Muscle of leg (tissue), 11 donors: ENCODE results near the gene ADGRL3. TPM values are rescaled to one million over a fixed set of nuclear protein-coding genes. Genes with fewer than 3 reads are reported as not detected.

Experiments used
- DNase-seq: peaks from one replicate; pipeline ENCODE4 v3.0.0; 2013
- H3K27ac ChIP-seq: one replicate; pipeline ENCODE4 v1.5.1; 2013; ENCODE audit warnings: mild to moderate bottlenecking, low read length, control low read depth
- H3K27me3 ChIP-seq: one replicate; pipeline ENCODE4 v1.6.1; 2013; ENCODE audit warnings: low read length; ENCODE audit not compliant: control insufficient read depth, insufficient read depth
- H3K36me3 ChIP-seq: one replicate; pipeline ENCODE4 v1.6.1; 2013; ENCODE audit warnings: low read length; ENCODE audit not compliant: control insufficient read depth, insufficient read depth
- H3K4me1 ChIP-seq: one replicate; pipeline ENCODE4 v1.6.1; 2013; ENCODE audit warnings: low read length; ENCODE audit not compliant: control insufficient read depth, insufficient read depth
- H3K4me3 ChIP-seq: one replicate; pipeline ENCODE4 v1.5.1; 2013; ENCODE audit warnings: low read length, control low read depth
- H3K9me3 ChIP-seq: replicated peaks from 2 replicates; pipeline ENCODE4 v1.6.1; 2013; ENCODE audit warnings: low read depth, low read length; ENCODE audit not compliant: control insufficient read depth
- WGBS: methylation state at CpG from one replicate; pipeline ENCODE4 v1.1.5; 2013; ENCODE audit warnings: missing lambda C conversion rate; ENCODE audit not compliant: insufficient coverage; 5-methylcytosine and 5-hydroxymethylcytosine counted together
- polyA plus RNA-seq, 8 donors: library from polyadenylated mRNA; unstranded; fragments of 120-200 nt; gene quantifications; one replicate each; pipeline versions ENCODE4 v1.2.1 to v1.2.3, GENCODE V29; 2013; ENCODE audit warnings: inconsistent platforms in 1 of 8, low replicate concordance in 1 of 8; ENCODE audit not compliant: insufficient read length in 8 of 8, insufficient read depth in 1 of 8
- total RNA-seq: library from RNA; stranded (reverse); fragments of 120-200 nt; gene quantifications from one replicate; pipeline ENCODE4 v1.2.4, GENCODE V29; 2013

Gene ADGRL3
- total and polyA plus RNA-seq, 9 donors: 11.8 to 40.7 (median 24.8) TPM

- Histone ChIP-seq H3K4me1 (no peaks in the 10 kb centered on the region), H3K27me3 (no peaks in the 10 kb centered on the region), H3K4me3 (no peak overlapping the region), H3K9me3 (no peaks in the 10 kb centered on the region), H3K27ac (no peak overlapping the region), H3K36me3 (no peaks in the 10 kb centered on the region)
- peak; percentile 29 for DNase-seq
- WGBS: 20% methylated on average over 1 of the region's 5 CpGs
These were observed 262.6 kb downstream of the ADGRL3 start for GRCh38 chr4:61462451-61463326.

GRCh38 chr4:61468024-61468720, 268.0 kb downstream of the ADGRL3 start:
- no peak overlapping the region for H3K27ac ChIP-seq
- no peaks in the 10 kb centered on the region for H3K9me3 ChIP-seq
- no peaks in the 10 kb centered on the region for H3K27me3 ChIP-seq
- H3K36me3 ChIP-seq: no peaks in the 10 kb centered on the region
- H3K4me1 ChIP-seq: no peaks in the 10 kb centered on the region
- H3K4me3 ChIP-seq: no peak overlapping the region
- WGBS: 63% methylated on average over 3 of the region's 6 CpGs
- peak; percentile 19 for DNase-seq

GRCh38 chr4:61473306-61473705, 273.2 kb downstream of the ADGRL3 start:
- Histone ChIP-seq H3K27ac (no peak overlapping the region), H3K36me3 (no peaks in the 10 kb centered on the region), H3K27me3 (no peaks in the 10 kb centered on the region), H3K4me3 (no peak overlapping the region), H3K4me1 (no peaks in the 10 kb centered on the region), H3K9me3 (no peaks in the 10 kb centered on the region)
- peak; percentile 72 for DNase-seq
- no CpG with 5 or more reads among the region's 3 CpGs for WGBS

- no peak for DNase-seq
- no peaks in the 10 kb centered on the region for H3K36me3 ChIP-seq
- H3K4me3 ChIP-seq: no peak overlapping the region
- H3K9me3 ChIP-seq: no peaks in the 10 kb centered on the region
- no peak overlapping the region for H3K27ac ChIP-seq
- H3K4me1 ChIP-seq: no peaks in the 10 kb centered on the region
- no peaks in the 10 kb centered on the region for H3K27me3 ChIP-seq
These were observed 278.2 kb downstream of the ADGRL3 start for GRCh38 chr4:61478340-61478739.

- no peak overlapping the region for H3K4me3 ChIP-seq
- no peaks in the 10 kb centered on the region for H3K9me3 ChIP-seq
- no peak for DNase-seq
- H3K27ac ChIP-seq: no peak overlapping the region
- H3K4me1 ChIP-seq: no peaks in the 10 kb centered on the region
- H3K36me3 ChIP-seq: no peaks in the 10 kb centered on the region
- no CpG with 5 or more reads among the region's 3 CpGs for WGBS
- H3K27me3 ChIP-seq: no peaks in the 10 kb centered on the region
These were observed 284.9 kb downstream of the ADGRL3 start for GRCh38 chr4:61485056-61485455.

GRCh38 chr4:61489927-61490326, 289.8 kb downstream of the ADGRL3 start:
- no peaks in the 10 kb centered on the region for H3K9me3 ChIP-seq
- no peaks in the 10 kb centered on the region for H3K27me3 ChIP-seq
- H3K27ac ChIP-seq: no peak overlapping the region
- H3K4me3 ChIP-seq: no peak overlapping the region
- H3K4me1 ChIP-seq: no peaks in the 10 kb centered on the region
- H3K36me3 ChIP-seq: no peaks in the 10 kb centered on the region
- 93% methylated on average over 2 of the region's 3 CpGs for WGBS
- DNase-seq: no peak

- WGBS: no CpG with 5 or more reads among the region's 4 CpGs
- H3K4me3 ChIP-seq: no peak overlapping the region
- H3K27me3 ChIP-seq: no peaks in the 10 kb centered on the region
- no peaks in the 10 kb centered on the region for H3K4me1 ChIP-seq
- H3K36me3 ChIP-seq: no peaks in the 10 kb centered on the region
- H3K27ac ChIP-seq: no peak overlapping the region
- H3K9me3 ChIP-seq: no peaks in the 10 kb centered on the region
- no peak for DNase-seq
These were observed 292.9 kb downstream of the ADGRL3 start for GRCh38 chr4:61493041-61493440.

- no peaks in the 10 kb centered on the region for H3K4me1 ChIP-seq
- WGBS: 89% methylated on average over 4 of the region's 6 CpGs
- H3K9me3 ChIP-seq: no peaks in the 10 kb centered on the region
- H3K27ac ChIP-seq: no peak overlapping the region
- H3K36me3 ChIP-seq: no peaks in the 10 kb centered on the region
- H3K4me3 ChIP-seq: no peak overlapping the region
- no peak for DNase-seq
- no peaks in the 10 kb centered on the region for H3K27me3 ChIP-seq
These were observed 293.3 kb downstream of the ADGRL3 start for GRCh38 chr4:61493470-61493869.

GRCh38 chr4:61500883-61501282, 300.8 kb downstream of the ADGRL3 start:
- DNase-seq: peak; percentile 12
- Histone ChIP-seq H3K9me3 (no peaks in the 10 kb centered on the region), H3K27ac (no peak overlapping the region), H3K4me1 (no peaks in the 10 kb centered on the region), H3K4me3 (no peak overlapping the region), H3K36me3 (no peaks in the 10 kb centered on the region), H3K27me3 (no peaks in the 10 kb centered on the region)

GRCh38 chr4:61501812-61502211, 301.7 kb downstream of the ADGRL3 start:
- Histone ChIP-seq H3K9me3 (no peaks in the 10 kb centered on the region), H3K4me1 (no peaks in the 10 kb centered on the region), H3K4me3 (no peak overlapping the region), H3K36me3 (no peaks in the 10 kb centered on the region), H3K27ac (no peak overlapping the region), H3K27me3 (no peaks in the 10 kb centered on the region)
- no peak for DNase-seq
- 83% methylated on average over 1 of the region's 1 CpG for WGBS
